Pons (tissue), 1 donor: ENCODE measurements around the gene STARD10.
"Not testable (repeated sequence)": the region's sequence is repeated elsewhere in the genome, so short reads cannot be mapped to it uniquely, and the experiment has no call there.

Experiments used
- DNase-seq: peaks from one replicate; pipeline ENCODE4 v3.0.0-alpha.2; 2016; ENCODE audit warnings: low spot score

STARD10 gene

DNA sequence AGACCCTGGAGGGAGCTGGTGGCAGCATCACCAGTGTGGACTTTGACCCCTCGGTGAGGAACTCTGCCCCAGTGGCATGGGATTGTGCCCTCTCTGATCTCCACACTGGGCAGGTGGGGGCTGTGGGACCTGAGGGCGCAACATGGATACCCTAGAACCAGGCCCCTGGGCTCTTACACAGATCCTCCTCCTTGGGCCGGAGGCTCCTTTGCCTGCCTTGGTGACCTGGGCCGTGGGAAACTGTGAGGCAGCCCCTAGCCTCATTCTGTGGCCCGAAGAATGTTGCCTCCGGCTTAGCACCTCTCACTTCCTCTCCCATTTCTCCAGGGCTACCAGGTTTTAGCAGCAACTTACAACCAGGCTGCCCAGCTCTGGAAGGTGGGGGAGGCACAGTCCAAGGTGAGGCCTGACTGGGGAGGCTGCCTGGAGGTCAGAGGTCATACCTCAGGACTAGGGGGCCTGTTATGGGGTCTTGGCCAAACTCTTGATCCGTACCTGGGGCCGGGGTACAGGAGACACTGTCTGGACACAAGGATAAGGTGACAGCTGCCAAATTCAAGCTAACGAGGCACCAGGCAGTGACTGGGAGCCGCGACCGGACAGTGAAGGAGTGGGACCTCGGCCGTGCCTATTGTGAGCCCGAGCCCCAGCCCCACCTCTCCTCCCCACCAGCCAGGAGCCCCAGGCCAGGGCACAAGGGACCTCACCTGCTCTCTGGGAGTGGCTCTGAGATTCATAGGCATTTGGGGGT, 32.5 kb upstream of the STARD10 start:
- no peak for DNase-seq

DNA sequence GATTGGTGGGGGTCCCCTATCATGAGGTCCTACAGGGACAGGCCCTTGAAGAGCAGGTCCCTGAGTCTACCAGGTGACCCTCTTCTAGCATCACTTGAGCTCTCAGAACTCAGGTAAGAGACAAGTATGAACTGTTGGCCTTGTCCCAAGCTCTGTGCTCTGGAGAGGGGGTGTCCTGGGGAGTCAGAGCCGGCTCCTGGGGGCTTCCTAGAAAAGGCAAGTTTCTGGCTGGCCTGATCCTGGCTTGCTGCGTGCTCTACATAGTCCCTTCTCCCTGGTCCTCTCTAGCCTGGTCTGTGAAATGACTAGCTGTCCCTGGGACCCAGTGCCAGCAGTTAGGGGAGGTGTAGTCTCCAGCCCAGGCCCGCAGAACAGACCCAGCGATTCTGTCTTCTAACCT, 31.8 kb upstream of the STARD10 start:
- DNase-seq, result no peak

DNA sequence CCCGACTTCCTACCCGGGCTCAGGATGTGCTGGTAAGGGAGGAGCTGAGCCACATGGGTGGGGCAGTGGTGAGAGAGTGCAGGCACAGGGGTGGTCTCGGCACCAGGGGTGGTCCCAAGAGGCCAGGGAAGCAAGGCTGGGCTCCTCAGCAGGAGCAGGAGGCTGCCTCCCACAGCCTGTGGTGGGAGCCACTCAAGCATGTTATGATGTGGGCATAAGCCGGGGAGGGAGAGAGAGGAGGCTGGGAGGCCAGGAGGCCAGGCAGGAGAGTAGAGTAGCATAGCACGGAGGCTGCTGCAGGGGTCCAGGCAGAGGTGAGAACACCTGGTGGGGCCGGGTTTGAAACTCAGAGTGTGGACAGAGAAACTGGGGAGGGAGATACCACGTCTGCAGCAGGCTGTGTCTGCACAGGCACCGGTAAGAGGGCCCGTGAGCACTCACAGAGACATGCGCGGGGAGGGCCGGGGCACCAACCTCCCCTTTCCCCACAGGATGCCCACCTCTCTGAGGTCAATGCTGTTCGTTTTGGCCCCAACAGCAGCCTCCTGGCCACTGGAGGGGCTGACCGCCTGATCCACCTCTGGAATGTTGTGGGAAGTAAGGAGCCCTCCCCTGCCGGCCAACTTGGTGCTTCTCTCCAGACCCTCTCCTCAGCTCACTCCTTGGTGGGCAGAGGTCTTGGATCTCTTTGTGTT, 31.1 kb upstream of the STARD10 start:
- DNase-seq, result no peak

DNA sequence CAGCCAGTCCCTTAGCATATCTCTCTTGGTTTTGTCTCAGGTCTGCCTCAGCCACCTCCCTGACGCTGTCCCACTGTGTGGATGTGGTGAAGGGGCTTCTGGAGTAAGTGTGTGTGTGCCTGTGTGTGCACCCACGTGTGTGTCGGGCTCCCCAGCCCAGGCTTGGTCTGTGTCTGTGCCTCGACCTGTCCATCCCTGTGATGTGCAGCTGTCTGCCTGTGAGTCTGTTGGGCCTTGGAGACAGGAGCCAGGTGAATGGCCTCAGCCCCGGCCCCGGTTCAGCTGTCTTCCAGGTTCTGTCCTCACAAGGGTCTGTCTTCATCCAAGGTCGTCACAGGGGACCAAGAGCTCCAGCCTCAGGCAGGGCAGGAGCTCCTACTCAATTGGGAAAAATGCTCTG, 30.2 kb upstream of the STARD10 start:
- no peak for DNase-seq

DNA sequence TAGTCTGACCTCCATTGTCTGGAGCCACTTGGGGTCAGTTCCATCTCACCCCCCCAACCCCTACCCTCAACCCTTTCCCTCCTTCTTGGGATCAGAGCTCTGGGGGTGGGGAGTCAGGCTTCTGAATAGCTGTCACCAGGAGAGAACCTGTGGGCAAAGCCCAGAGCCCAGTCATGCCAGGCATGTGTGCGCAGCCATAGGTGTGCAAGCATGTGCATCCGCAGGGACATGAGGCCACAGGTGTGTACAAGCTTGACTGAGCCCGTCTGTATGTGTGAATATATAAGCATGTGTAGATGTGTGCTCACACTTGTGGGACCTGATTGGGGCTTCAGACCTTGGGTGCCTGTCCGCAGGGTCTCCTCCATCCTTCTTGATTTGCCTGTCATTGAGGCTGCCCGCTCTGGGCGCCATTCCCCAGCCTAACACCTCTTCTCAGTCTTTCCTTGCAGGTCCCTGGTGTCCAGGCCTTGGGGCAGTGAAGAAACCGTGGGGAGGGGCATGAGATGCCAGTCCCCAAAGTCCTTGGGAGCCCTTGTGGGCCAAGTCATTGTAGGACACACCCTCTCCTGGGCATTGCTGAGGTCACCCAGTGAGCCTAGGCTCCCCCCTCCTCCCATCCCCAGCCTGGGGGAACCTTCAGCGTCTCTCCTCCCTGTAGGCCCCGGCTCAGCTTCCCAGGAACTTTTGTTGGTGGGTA, 29.4 kb upstream of the STARD10 start:
- no peak for DNase-seq

DNA sequence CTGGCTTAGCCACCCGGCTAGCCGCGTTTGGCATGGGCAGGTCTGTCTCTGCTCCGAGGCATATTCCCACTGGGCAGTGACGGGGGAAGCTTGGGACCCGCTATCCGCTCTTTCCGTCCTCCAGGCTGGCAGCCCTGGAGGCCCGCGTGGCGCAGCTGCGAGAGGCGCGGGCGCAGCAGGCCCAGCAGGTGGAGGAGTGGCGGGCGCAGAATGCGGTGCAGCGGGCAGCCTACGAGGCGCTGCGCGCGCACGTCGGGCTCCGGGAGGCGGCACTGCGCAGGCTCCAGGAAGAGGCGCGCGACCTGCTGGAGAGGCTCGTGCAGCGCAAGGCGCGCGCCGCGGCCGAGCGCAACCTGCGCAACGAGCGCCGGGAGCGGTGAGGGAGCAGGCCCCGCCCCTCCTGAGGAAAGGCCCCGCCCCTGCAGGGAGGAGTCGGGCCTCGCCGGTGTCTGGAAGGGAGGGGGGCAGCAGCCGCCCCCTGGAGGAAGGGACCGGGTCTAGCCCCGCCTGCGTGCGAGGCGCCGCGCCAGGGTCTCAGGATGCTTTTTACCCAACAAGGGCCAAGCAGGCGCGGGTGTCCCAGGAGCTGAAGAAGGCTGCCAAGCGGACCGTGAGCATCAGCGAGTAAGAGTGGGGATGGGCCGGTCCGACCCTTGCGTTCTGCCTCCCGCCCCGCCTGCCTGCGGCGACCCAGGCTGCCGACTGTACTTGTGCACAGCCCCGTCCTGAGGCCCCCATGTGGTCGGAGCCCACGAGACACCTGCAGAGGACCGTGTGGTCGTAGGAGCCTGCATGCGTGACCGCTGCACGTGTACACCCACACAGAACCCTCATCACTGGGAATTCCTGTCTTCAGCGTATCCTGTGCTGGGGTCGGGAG, 28.3 kb upstream of the STARD10 start:
- DNase-seq, result peak; percentile 71

DNA sequence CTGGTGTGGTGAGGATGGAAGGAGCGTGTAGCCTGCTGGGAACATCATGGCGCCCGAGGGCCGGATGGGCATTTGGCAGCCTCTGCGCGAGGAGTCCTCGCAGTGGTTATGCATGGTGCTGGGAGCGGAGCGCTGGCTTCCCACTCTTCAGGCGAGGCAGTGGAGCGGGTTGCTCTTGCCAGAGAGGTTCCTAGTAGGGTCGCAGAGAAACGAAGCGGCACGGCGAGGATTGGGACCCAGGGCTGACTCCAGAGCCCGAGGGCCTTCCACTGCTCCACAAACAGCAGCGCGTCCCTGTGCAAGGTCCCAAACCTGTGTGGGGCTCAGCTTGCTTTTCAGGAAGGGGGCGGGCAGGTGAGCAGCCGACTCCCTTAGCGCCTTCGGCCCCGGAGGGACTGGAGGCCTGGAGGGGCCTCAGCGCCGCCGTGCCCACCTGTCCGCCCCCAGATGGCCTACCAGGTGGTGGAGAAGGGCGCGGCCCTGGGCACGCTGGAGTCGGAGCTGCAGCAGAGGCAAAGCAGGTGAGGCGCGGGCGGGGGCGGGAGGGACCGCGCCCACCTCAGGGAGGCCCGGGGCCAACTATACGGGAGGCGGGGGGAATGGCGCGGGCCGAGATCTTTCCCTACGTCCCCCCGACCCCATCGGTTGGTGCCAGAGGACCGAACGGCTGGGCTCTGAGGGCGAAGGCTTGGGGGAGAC, 27.5 kb upstream of the STARD10 start:
- no peak for DNase-seq

DNA sequence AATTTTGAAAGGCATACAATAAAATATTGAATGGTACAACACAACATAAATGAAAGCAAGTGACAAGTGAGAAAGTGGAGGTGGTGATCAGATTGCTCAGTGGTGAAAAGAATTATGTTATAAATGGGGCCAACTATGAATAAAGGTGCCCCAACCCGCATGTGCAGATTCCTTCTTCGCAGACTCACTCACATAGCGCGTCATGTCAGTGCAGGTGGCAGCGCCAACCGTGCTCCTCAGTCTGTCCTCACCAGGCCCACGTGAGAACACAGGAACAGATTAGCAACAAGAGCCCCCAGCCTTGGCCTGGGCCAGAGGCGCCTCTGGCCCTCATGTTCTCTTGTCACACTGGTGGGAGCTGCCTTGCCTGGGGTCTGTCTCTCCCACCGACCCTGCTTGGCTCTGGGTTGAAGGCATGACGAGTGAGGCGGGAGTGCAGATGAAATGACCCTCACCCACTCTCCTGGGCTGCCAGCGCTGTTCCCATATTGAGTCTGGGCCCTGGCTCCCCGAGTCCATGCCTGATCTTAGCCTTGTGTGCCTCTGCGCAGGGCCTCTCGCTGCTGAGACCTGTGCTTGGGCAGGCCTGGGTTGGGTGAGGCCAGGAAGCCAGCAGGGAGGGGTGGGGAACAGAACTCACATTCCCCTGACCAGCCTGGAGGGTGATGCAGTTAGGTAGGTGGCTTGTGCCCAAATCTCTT, 26.7 kb upstream of the STARD10 start:
- no peak for DNase-seq

DNA sequence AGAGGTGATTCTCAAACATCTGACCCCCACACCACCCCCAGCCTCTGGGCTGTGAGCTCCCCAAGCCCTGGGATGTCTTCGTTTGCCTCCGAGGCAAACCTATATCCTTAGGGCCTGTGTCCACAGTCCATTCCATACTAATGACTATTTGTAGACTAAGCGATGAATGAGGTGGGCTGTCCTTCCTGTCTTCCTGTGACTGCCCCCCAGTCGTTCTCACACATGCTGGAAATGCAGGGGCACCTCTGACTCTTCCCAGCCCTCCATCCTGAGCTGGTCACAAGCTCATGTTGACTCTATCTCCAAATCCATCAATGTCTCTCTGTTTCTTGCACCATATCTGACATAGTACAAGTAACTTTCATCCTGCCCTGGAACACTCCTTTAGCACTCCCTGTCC, 25.1 kb upstream of the STARD10 start:
- no peak for DNase-seq

DNA sequence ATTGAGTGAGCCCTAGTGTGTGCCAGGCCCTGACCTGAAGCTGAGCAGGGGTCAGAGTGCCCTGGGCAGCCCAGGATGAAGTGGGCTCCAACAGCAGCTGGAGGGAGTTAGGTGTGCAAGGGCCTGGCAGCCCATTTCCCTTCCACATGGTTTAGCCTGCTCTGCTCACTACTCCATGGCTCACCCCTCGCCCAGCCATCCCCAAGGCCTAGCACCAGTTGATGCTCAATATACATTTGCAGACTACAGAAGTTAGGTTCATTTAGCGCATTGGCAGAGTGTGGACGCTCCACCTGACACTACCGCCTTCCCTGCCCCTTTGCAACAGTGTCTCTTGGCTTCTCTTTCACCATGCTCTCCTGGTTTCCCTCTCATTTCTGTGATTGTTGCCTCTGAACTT, 24.1 kb upstream of the STARD10 start:
- DNase-seq, result no peak

DNA sequence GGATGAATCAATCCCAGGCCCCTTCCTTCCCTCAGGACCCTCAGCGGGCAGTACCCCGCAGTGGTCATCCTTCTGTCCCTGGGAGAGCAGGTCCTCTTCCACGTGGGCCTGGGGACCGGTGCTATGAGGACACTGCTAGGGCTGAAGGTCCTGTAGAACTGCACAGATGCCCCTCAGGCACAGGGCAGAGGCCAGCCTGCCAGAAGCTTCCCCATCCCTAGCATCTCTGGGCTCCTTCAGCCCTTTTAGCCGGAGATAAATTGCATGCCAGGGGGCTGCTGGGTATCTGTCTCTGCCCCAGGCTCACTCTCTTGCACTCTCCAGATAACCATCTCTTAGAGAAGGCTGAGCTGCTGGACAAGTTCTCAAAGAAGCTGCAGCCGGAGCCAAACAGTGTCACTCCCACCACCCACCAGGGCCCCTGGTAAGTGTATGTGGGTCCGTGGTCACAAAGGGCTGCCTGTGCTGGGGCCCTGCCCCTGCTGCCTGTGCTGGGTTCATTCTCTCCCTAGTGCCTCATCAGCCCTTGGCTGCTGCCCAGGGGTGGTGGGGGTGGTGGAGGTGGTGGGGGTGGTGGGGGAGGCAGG, 22.6 kb upstream of the STARD10 start:
- no peak for DNase-seq

DNA sequence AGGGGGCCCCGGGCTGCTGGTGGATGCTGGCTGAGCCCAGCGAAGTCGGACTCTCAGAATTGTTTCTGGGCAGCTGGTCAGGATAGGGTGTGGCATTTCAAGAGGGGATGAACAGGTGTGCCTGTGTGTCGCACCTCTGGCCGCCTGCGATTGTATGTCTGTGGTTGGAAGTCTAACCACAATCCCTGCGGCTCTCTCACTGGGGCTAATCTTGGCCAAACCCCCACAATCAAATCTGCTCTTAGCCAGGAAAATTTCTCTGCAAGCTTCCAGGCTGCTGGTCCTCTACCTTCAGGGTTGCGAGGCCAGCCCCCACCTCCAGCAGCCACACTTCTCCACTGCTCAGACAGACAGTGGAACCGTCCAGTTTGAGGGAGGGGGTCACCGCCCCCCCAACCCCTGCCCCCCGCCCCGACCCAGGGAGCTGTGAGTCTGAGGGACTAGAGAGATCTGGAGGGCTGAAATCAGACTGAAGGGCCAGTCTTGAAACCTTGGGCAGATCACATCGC, 21.3 kb upstream of the STARD10 start:
- DNase-seq, result no peak

DNA sequence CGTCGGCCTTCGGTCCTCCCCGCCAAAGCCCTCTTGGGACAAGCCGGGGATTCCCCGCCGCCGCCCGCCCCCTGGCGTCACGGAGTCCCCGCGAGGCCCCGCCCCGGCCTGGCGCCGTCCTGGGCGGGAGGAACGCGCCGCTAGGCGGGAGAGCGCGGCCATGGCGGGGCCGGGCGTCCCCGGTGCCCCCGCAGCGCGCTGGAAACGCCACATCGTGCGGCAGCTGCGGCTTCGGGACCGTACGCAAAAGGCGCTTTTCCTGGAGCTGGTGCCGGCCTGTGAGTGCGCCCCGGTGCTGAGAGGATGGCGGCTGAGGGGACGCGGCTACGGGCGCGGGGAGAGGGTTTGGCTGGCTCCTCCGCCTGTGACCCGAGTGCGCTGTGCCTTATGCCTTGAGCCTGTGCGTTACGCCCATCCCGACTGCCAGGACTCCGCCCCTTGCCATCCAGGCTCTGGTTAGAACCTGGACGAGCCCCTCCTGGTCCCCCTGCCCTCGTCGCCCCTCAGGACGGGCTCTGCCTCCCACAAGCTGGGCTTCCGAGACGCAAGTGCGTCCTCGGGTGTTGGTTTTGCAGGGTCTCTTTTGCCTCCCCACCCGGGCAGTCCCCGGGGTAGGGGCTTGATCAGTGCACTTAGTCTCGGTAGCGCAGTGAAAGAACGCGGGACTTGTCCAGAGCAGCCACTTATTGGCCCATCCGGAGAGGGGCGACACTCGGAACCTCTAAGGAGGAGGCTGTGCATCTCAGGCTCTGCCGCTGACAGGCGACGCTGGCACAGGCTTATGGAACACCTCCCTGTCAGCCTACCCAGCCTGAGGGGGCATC, 20.7 kb upstream of the STARD10 start, which contains the start of gene ATG16L2:
ATG16L2 (plus strand) TSS at position 126 of the 824 bp plus-strand sequence; CDS start at position 161, 35 bp downstream.
- DNase-seq, result peak; percentile 74

DNA sequence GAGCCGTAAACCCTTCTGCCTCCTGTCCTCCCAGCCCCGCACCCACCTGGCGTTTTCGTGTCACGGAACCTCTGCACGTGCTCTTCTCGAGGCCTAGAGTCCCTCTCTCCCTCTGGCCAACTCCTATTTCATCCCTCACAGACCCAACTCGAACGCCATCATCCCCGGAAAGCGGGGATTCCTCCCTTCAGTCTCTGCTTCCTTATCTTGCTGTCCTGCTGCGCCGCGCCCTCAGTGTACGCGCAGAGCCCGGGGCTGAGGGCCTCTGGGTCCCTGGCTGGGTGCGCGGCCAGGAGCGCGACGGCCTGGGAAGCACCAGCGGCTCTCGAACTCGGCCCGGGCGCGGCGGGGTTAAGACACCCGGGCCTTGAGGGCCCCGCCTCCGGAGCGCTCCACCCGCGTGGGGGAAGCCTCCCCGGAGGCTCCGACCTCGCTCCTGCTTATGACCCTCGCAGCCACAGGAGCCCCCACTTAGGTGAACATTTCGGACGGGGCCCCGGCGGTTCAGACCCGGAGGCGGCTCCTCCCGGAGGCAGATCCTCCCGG, 20.0 kb upstream of the STARD10 start:
- peak; percentile 74 for DNase-seq

DNA sequence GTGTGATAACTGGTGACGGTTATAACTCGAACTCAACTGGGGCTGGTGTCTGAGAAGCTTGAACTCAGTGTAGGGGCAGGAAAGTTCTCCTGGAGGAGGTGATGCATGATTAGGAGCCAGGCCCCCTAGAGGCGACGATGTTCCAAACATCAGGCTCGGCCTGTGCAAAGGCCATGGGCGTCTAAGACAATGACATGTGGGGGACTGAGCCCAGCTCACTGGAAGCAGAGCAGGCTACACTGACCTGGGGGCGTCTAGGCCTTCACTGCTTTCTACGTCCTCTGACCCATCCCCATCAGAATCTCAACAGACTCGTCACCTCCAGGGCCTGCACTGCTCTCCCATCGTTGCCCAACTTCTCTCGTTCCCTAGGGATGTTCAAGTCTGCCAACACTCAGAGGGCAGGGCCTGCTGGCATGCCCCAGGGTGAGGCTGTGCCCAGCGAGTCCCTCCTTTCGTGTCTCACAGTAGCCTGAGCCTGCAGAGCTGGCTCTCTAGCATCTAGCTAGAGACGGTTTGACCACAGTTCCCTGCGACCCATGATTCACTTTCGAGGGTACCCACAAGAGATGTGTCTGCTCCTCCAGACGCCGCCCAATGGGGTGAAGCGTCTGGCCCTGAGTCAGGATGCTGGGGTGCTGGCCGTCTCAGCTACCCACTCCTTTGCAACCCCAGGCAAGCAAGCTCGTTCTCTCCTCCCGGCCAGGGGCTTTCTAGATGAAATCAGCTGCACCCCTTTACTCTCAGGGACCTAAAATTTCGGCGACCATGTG, 19.3 kb upstream of the STARD10 start:
- no peak for DNase-seq

DNA sequence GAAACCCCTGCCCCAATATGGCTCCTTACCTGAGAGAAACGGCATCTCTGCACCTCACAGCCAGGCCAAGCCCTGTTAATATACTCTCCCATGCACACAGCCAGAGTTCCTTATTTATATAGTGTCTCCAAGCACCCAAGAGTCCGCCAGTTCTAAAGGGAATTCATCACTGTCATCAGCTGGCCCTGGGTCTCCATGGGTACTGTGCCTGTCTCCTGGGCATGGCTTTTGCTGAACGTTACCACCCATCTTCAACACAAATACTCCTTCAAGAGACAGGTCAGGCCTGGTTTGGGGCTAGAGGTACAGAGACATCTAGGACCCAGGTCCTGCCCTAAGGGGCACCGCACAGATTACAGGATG, 18.7 kb upstream of the STARD10 start:
- no peak for DNase-seq

DNA sequence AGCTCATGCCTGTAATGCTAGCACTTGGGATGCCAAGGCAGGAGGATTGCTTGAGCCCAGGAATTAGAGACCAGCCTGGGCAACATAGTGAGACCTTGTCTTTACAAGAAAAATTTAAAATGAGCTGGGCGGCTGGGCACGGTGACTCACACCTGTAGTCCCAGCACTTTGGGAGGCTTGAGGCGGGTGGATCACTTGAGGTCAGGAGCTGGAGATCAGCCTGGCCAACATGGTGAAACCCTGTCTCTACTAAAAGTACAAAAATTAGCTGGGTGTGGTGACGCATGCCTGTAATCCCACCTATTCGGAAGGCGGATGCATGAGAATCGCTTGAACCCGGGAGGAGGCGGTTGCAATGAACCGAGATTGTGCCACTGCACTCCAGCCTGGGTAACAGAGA, 17.8 kb upstream of the STARD10 start:
- DNase-seq, result not testable (repeated sequence)

DNA sequence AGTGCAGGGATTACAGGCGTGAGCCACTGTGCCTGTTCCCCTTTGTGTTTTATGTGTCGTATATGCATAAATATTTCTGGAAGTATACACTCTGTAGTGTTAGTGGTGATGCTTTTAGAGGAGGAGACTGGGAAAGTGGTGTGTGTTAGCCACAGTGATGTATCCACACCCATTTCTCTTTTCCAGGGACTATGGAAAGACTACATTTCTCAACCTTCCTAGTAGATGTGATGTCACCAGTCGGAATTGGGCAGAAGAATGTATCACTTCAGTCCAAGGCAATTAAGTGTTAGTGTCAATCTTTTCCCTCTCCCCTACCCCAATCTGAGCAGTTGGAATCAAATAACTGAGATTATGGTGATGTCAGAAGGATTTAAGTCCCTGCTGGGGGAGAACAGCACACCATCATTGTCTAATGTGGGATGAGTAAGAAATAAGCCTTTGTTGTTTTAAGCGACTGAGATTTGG, 14.5 kb upstream of the STARD10 start:
- DNase-seq, result no peak
